NCI-H2107 (cell line): ENCODE results near the gene MRPL36.
"Not testable (repeated sequence)": the region's sequence is repeated elsewhere in the genome, so short reads cannot be mapped to it uniquely, and the experiment has no call there.

Source experiments
- DNase-seq: peaks from one replicate; lab custom pipeline; 2025; lab: John Stamatoyannopoulos, UW

The MRPL36 gene

GRCh38 chr5:1832511-1833250 is 33.0 kb upstream of the MRPL36 start:
- no peak for DNase-seq

- no peak for DNase-seq
Measured at GRCh38 chr5:1831677-1832313, 32.2 kb upstream of the MRPL36 start.

GRCh38 chr5:1831257-1831656 is 31.6 kb upstream of the MRPL36 start:
- DNase-seq = no peak

GRCh38 chr5:1830571-1831228 is 31.1 kb upstream of the MRPL36 start:
- DNase-seq = no peak

- no peak for DNase-seq
Measured at GRCh38 chr5:1827886-1828397, 28.3 kb upstream of the MRPL36 start.

GRCh38 chr5:1827025-1827885 is 27.6 kb upstream of the MRPL36 start:
- no peak for DNase-seq

GRCh38 chr5:1826235-1826980 is 26.8 kb upstream of the MRPL36 start:
- no peak for DNase-seq

- DNase-seq = no peak
Measured at GRCh38 chr5:1824903-1825841, 25.5 kb upstream of the MRPL36 start.

GRCh38 chr5:1824109-1824821 is 24.6 kb upstream of the MRPL36 start:
- no peak for DNase-seq

- DNase-seq = no peak
Measured at GRCh38 chr5:1823381-1824034, 23.9 kb upstream of the MRPL36 start.

GRCh38 chr5:1821862-1822261 is 22.2 kb upstream of the MRPL36 start:
- DNase-seq = no peak

GRCh38 chr5:1820926-1821325 is 21.3 kb upstream of the MRPL36 start:
- DNase-seq = no peak

- no peak for DNase-seq
Measured at GRCh38 chr5:1820381-1820780, 20.7 kb upstream of the MRPL36 start.

- no peak for DNase-seq
Measured at GRCh38 chr5:1819458-1819857, 19.8 kb upstream of the MRPL36 start.

GRCh38 chr5:1818784-1819183 is 19.1 kb upstream of the MRPL36 start:
- no peak for DNase-seq

GRCh38 chr5:1817261-1818043 is 17.8 kb upstream of the MRPL36 start:
- DNase-seq = no peak

- not testable (repeated sequence) for DNase-seq
Measured at GRCh38 chr5:1816495-1817089, 17.0 kb upstream of the MRPL36 start.

GRCh38 chr5:1815881-1816292 is 16.2 kb upstream of the MRPL36 start:
- DNase-seq = no peak
